ENCODE data around the gene IHH.

Gene IHH

GRCh38 chr2:219030177-219030940 lies 30.4 kb downstream of the IHH start:
- ChIA-PET CTCF (interaction anchor here (0.6 to 11.4 kb wide), 43 partner anchors 9 to 268 kb away, joined by 3 to 366 read pairs (median 6); partner anchors contain the start of genes CFAP65, IHH and NHEJ1), POLR2A (no interaction called here)
- no peak for DNase-seq (ENCODE audit: low read depth, low spot score)
- no peak overlapping the region for H3K4me3 ChIP-seq (ENCODE audit: low read depth, low read length)
- TF ChIP-seq CTCF (IDR thresholded peaks at IDR 0.05; ENCODE audit: insufficient read depth, low read length, missing control alignments) = no peak

GRCh38 chr2:219029829-219030165 lies 30.9 kb downstream of the IHH start:
- ChIA-PET POLR2A (no interaction called here), CTCF (interaction anchor here (0.6 to 11.4 kb wide), 43 partner anchors 10 to 265 kb away, joined by 3 to 366 read pairs (median 6); partner anchors contain the start of genes CFAP65, IHH and NHEJ1)
- TF ChIP-seq CTCF (IDR thresholded peaks at IDR 0.05; ENCODE audit: insufficient read depth, low read length, missing control alignments) = peak; percentile 94

DNA sequence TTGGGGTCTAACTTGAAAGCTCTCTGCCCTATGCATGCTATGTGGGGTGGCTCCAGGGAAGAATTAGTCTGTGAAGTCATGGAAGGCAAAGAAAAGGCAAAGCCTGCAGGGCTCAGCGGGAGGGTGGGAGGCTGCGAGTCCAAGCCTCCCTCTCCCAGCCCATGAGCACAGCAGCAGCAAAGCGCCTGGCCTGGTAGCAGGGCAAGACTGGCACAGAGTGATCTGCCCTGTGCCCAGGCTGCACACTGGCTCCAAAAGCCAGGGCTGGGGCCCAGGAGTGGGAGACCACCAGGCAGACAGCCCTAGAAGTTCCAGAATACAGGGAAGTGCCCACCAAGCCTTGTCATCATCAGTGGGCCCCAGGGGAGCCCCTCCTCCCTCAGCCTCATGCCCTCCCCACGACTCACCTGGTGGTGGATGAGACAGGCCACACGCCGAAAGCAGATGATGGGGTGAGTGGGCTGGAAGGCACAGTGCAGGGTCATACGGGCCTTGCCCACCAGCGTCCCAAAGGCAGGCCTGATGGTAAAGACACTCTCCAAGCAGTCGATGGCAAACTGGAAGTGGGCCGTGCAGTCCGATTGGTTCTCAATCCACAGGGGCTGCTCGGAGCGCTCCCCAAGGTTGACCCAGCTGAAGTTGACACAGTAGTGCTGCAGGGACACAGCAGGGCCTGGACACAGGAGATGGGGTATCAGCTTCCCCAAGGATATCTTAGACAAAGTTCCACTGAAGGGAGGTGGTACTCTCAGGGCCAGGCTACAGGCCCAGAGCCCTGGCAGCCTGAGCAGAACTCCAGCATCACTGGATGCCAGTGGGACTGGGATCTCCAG lies 31.5 kb downstream of the IHH start:
- TF ChIP-seq CTCF (IDR thresholded peaks at IDR 0.05; ENCODE audit: insufficient read depth, low read length, missing control alignments) = no peak
- ChIA-PET CTCF (interaction anchor here (0.6 to 11.4 kb wide), 45 partner anchors 9 to 270 kb away, joined by 3 to 366 read pairs (median 6); partner anchors contain the start of genes CDK5R2, CFAP65, IHH and NHEJ1), POLR2A (no interaction called here)
- no peak overlapping the region for H3K4me3 ChIP-seq (ENCODE audit: low read depth, low read length)
- no peak for DNase-seq (ENCODE audit: low read depth, low spot score)

More at GRCh38 chr2:219029829-219030165, 30.9 kb downstream of the IHH start:
- DNase-seq (ENCODE audit: low read depth, low spot score) = peak; percentile 2
- no peak overlapping the region for H3K4me3 ChIP-seq (ENCODE audit: low read depth, low read length)

- no peak overlapping the region for H3K4me3 ChIP-seq (ENCODE audit: low read depth, low read length)
- POLR2A ChIA-PET = no interaction called here
- DNase-seq (ENCODE audit: low read depth, low spot score) = no peak
- TF ChIP-seq CTCF (IDR thresholded peaks at IDR 0.05; ENCODE audit: insufficient read depth, low read length, missing control alignments) = no peak
- CTCF ChIA-PET = interaction anchor here (1.0 to 11.4 kb wide), 16 partner anchors 8 to 271 kb away, joined by 3 to 366 read pairs (median 16); partner anchors contain the start of genes CDK5R2, CFAP65 and NHEJ1
Measured at GRCh38 chr2:219028141-219028540, 32.6 kb downstream of the IHH start.

GRCh38 chr2:219027511-219028055 lies 33.1 kb downstream of the IHH start:
- H3K4me3 ChIP-seq (ENCODE audit: low read depth, low read length) = no peak overlapping the region
- TF ChIP-seq CTCF (IDR thresholded peaks at IDR 0.05; ENCODE audit: insufficient read depth, low read length, missing control alignments) = no peak
- POLR2A ChIA-PET = no interaction called here
- DNase-seq (ENCODE audit: low read depth, low spot score) = no peak
- CTCF ChIA-PET = interaction anchor here (0.9 to 11.4 kb wide), 19 partner anchors 11 to 272 kb away, joined by 3 to 366 read pairs (median 4); partner anchors contain the start of genes CDK5R2, CFAP65 and NHEJ1
